Liver (tissue), 3 donors: Measurements from ENCODE around the gene RAC2.

Experiments
- EGR1 ChIP-seq, 2 donors: IDR thresholded peaks; 2 replicates each; pipeline ENCODE4 v1.6.1; 2016 to 2018; ENCODE audit warnings: antibody characterized with exemption in 2 of 2, low read depth in 2 of 2
- GABPA ChIP-seq, 2 donors: IDR thresholded peaks in 1 of 2; conservative IDR thresholded peaks in 1 of 2; 2 replicates each; pipeline ENCODE4 v1.6.1; 2016; ENCODE audit warnings: antibody characterized with exemption in 2 of 2, mild to moderate bottlenecking in 1 of 2, moderate library complexity in 1 of 2
- HNF4A ChIP-seq, 2 donors: conservative IDR thresholded peaks; 2 replicates each; pipeline ENCODE4 v1.6.1; 2016; ENCODE audit warnings: antibody characterized with exemption in 2 of 2, mild to moderate bottlenecking in 2 of 2
- JUND ChIP-seq, 2 donors: IDR thresholded peaks; 2 replicates each; pipeline ENCODE4 v1.6.1; 2016; ENCODE audit warnings: antibody characterized with exemption in 2 of 2
- RAD21 ChIP-seq, 2 donors: IDR thresholded peaks; 2 replicates each; pipeline ENCODE4 v1.6.1; 2016; ENCODE audit warnings: antibody characterized with exemption in 2 of 2, mild to moderate bottlenecking in 2 of 2
- RXRA ChIP-seq, 2 donors: IDR thresholded peaks; 2 replicates each; pipeline ENCODE4 v1.6.1; 2017 to 2018; ENCODE audit warnings: antibody characterized with exemption in 2 of 2, mild to moderate bottlenecking in 1 of 2
- SP1 ChIP-seq: IDR thresholded peaks from 2 replicates; pipeline ENCODE4 v1.6.1; 2018; ENCODE audit warnings: antibody characterized with exemption, mild to moderate bottlenecking
- TAF1 ChIP-seq: conservative IDR thresholded peaks from 2 replicates; pipeline ENCODE4 v1.6.1; 2016; ENCODE audit warnings: antibody characterized with exemption, mild to moderate bottlenecking
- YY1 ChIP-seq: IDR thresholded peaks from 2 replicates; pipeline ENCODE4 v1.6.1; 2016; ENCODE audit warnings: antibody characterized with exemption, mild to moderate bottlenecking
- TF ChIP-seq, protein P1 (sequence below): fragments of 150-350 bp; IDR thresholded peaks from 2 replicates; pipeline ENCODE4 v1.5.1; 2017; ENCODE audit warnings: improper control_type of control experiment, low read depth, low read length; ENCODE audit not compliant: missing input control
- TF ChIP-seq, protein P2 (sequence below): IDR thresholded peaks from 2 replicates; pipeline ENCODE4 v1.6.1; 2016; ENCODE audit warnings: antibody characterized with exemption
- TF ChIP-seq, protein P3 (sequence below): IDR thresholded peaks from 2 replicates; pipeline ENCODE4 v1.6.1; 2016; ENCODE audit warnings: antibody characterized with exemption
- TF ChIP-seq, protein P4 (sequence below): IDR thresholded peaks from 2 replicates; pipeline ENCODE4 v1.6.1; 2016; ENCODE audit warnings: antibody characterized with exemption
- TF ChIP-seq, protein P5 (sequence below): IDR thresholded peaks from 2 replicates; pipeline ENCODE4 v1.6.1; 2016; ENCODE audit warnings: antibody characterized with exemption, mild to moderate bottlenecking
- donor health status: healthy.
- donor health status: healthy.

DNA sequence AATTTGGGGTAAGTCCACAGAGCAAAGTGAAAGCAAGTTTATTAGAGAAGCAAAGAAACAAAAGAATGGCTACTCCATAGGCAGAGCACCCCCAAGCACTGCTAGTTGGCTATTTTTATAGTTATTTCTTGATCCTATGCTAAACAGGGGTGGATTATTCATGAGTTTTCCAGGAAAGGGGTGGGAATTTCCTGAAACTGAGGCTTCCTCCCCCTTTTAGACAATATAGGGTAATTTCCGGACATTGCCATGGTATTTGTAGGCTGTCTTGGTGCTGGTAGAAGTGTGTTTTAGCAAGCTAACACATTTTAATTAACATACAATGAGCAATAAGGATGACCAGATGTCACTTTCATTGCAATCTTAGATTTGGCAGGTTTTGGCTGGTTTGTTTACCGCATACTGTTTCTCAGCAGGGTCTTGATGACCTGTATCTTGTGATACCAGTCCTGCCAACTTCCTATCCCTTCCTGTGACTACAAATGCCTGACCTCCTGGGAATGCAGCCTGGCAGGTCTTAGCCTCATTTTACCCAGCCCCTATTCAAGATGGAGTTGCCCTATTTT, 55.1 kb downstream of the RAC2 start:
- TF ChIP-seq, protein P1, sequence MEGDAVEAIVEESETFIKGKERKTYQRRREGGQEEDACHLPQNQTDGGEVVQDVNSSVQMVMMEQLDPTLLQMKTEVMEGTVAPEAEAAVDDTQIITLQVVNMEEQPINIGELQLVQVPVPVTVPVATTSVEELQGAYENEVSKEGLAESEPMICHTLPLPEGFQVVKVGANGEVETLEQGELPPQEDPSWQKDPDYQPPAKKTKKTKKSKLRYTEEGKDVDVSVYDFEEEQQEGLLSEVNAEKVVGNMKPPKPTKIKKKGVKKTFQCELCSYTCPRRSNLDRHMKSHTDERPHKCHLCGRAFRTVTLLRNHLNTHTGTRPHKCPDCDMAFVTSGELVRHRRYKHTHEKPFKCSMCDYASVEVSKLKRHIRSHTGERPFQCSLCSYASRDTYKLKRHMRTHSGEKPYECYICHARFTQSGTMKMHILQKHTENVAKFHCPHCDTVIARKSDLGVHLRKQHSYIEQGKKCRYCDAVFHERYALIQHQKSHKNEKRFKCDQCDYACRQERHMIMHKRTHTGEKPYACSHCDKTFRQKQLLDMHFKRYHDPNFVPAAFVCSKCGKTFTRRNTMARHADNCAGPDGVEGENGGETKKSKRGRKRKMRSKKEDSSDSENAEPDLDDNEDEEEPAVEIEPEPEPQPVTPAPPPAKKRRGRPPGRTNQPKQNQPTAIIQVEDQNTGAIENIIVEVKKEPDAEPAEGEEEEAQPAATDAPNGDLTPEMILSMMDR = no peak
- TF ChIP-seq, protein P2, sequence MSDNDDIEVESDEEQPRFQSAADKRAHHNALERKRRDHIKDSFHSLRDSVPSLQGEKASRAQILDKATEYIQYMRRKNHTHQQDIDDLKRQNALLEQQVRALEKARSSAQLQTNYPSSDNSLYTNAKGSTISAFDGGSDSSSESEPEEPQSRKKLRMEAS = no peak
- TF ChIP-seq RAD21 (IDR thresholded peaks at IDR 0.05) = no peak
- no peak for TF ChIP-seq TAF1
- TF ChIP-seq, protein P3, sequence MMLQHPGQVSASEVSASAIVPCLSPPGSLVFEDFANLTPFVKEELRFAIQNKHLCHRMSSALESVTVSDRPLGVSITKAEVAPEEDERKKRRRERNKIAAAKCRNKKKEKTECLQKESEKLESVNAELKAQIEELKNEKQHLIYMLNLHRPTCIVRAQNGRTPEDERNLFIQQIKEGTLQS = no peak
- TF ChIP-seq SP1 = peak; percentile 10
- no peak for TF ChIP-seq YY1
- TF ChIP-seq, protein P4, sequence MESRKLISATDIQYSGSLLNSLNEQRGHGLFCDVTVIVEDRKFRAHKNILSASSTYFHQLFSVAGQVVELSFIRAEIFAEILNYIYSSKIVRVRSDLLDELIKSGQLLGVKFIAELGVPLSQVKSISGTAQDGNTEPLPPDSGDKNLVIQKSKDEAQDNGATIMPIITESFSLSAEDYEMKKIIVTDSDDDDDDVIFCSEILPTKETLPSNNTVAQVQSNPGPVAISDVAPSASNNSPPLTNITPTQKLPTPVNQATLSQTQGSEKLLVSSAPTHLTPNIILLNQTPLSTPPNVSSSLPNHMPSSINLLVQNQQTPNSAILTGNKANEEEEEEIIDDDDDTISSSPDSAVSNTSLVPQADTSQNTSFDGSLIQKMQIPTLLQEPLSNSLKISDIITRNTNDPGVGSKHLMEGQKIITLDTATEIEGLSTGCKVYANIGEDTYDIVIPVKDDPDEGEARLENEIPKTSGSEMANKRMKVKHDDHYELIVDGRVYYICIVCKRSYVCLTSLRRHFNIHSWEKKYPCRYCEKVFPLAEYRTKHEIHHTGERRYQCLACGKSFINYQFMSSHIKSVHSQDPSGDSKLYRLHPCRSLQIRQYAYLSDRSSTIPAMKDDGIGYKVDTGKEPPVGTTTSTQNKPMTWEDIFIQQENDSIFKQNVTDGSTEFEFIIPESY = no peak
- TF ChIP-seq, protein P5, sequence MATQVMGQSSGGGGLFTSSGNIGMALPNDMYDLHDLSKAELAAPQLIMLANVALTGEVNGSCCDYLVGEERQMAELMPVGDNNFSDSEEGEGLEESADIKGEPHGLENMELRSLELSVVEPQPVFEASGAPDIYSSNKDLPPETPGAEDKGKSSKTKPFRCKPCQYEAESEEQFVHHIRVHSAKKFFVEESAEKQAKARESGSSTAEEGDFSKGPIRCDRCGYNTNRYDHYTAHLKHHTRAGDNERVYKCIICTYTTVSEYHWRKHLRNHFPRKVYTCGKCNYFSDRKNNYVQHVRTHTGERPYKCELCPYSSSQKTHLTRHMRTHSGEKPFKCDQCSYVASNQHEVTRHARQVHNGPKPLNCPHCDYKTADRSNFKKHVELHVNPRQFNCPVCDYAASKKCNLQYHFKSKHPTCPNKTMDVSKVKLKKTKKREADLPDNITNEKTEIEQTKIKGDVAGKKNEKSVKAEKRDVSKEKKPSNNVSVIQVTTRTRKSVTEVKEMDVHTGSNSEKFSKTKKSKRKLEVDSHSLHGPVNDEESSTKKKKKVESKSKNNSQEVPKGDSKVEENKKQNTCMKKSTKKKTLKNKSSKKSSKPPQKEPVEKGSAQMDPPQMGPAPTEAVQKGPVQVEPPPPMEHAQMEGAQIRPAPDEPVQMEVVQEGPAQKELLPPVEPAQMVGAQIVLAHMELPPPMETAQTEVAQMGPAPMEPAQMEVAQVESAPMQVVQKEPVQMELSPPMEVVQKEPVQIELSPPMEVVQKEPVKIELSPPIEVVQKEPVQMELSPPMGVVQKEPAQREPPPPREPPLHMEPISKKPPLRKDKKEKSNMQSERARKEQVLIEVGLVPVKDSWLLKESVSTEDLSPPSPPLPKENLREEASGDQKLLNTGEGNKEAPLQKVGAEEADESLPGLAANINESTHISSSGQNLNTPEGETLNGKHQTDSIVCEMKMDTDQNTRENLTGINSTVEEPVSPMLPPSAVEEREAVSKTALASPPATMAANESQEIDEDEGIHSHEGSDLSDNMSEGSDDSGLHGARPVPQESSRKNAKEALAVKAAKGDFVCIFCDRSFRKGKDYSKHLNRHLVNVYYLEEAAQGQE = no peak
- TF ChIP-seq GABPA (IDR thresholded peaks at IDR 0.05 in 1 of 2, conservative IDR thresholded peaks at IDR 0.05 in 1 of 2) = no peak
- no peak for TF ChIP-seq JUND (IDR thresholded peaks at IDR 0.05)
- no peak for TF ChIP-seq RXRA (IDR thresholded peaks at IDR 0.05)
- TF ChIP-seq EGR1 (IDR thresholded peaks at IDR 0.05; ENCODE audit: low read depth in 2 of 2) = no peak
- TF ChIP-seq HNF4A (conservative IDR thresholded peaks at IDR 0.05) = no peak
